T1000 (cell line): Measurements from ENCODE around the gene SMIM5.

ENCODE experiments used
- DNase-seq: peaks from one replicate; lab custom pipeline; 2025; ENCODE audit warnings: mixed read lengths; lab: John Stamatoyannopoulos, UW

SMIM5 gene

DNA sequence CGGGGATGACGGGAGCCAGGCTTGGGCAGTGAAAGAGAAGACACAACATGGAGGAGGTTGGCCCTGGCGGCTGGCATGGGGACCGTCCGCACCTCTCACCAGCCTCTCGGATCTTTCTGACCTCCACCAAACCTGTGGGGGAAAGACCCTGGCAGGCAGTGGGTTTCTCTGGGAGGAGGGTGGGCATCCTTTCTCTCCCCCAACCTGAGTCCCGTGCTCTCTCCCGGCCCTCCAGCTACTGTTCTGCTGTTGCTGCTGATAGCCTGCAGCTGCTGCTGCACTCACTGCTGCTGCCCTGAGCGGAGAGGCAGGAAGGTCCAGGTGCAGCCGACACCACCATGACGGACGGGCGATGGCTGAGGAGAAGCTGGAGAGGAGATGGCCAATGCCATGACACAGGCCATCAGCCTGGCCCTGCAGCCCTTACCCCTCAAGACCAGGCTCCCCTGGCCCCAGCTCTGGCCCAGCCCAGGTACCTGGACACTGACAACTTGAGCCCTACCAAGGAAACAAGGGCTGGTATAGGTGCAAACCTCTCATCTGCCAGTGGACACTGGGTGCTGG lies 7.4 kb downstream of the SMIM5 start:
- no peak for DNase-seq

DNA sequence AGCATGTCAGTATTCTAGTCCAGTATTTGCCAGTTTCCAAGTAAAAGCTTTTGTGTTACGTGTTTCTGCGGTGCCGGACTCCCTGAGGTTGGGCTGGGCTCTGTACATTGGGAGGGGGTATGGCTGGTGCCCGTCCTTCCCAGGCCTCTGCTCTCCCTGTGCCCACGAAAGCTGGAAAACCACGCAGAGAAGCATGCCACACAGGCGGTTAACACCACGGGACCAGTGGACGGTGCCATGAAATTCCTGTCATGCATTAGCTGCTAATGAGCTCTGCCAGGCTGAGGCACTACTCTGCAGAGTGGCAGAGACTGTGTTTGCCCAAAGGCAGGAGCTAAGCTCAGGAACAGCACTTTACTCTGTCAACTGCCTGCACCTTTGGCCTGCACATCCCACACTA lies 8.1 kb downstream of the SMIM5 start:
- DNase-seq, result no peak

- DNase-seq, result no peak
Measured at GRCh38 chr17:75642182-75642783, 9.0 kb downstream of the SMIM5 start.

DNA sequence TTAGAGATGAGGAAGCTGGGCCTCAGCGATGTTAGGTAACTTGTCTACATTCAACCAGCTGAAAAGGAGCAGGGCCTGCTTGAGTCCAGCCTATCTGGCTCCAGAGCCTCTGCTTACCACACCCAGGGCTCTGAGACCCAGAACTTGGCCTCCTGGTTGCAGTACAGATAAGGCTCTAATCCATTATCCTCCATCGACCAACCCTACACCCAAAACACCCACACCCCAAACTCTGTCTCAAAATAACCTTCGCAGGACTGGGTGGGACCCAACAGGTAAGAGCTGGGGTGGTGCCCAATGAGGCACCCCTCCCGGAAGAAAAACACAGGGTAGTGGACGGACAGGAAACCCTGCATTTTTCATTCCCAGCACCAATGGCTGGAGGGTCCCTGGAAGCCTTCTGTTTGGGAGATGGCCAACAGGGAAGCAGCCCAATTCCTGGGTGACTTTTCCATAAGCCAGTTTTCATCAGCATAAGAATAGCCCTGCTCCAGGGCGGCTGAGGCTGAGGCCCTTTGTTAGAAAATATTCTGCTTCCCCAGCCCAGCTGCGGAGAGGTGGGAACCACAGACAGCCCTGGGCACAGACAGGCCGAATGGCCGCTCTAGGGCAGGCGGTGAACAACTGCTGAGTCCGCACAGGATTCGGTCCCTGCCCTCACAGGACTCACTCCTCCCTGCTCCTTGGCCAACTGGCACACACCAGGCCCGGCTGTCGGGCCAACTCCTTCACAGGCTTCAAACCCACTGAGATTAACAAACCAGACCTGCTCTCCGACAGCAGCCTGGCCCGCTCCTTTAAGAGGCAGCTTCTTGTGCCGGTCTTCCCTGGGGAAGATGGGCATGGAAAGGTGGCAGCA lies 9.8 kb downstream of the SMIM5 start:
- DNase-seq, result no peak

DNA sequence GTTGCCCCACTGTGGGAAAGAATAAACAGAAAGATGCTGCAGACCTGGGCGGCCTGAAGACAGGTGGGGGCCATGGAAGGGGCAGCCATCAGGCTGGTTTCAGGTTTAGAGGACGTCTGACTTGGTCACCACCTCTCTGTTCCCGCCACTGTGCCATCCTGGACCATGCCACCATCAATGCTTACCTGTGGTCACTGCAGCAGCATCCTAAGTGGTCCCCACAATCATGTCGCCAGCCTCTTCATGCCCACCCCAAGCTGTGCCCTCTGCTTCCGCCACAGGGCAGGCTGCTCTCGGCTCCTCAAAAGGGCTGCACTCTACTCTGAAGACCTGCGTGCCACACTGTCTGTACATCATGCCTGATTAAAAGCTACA lies 10.4 kb downstream of the SMIM5 start:
- DNase-seq, result no peak

DNA sequence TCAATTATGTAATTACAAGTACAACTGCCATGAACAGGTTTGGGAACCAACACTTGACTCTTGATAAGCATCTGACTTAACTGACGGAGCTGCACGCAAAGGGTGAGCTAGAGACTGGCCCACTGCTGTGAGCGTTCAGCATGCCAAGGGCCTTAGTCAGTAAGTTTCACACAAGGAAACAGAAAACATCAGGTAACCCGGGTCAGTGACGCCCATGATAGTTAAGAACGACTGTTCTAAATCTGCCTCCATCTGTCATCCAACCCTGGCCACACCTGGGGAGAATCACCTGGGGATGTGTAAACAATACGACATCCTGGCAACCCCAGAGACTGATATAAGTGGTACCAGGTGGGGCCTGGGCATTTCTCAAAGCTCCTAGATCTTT lies 12.3 kb downstream of the SMIM5 start:
- DNase-seq, result no peak

DNA sequence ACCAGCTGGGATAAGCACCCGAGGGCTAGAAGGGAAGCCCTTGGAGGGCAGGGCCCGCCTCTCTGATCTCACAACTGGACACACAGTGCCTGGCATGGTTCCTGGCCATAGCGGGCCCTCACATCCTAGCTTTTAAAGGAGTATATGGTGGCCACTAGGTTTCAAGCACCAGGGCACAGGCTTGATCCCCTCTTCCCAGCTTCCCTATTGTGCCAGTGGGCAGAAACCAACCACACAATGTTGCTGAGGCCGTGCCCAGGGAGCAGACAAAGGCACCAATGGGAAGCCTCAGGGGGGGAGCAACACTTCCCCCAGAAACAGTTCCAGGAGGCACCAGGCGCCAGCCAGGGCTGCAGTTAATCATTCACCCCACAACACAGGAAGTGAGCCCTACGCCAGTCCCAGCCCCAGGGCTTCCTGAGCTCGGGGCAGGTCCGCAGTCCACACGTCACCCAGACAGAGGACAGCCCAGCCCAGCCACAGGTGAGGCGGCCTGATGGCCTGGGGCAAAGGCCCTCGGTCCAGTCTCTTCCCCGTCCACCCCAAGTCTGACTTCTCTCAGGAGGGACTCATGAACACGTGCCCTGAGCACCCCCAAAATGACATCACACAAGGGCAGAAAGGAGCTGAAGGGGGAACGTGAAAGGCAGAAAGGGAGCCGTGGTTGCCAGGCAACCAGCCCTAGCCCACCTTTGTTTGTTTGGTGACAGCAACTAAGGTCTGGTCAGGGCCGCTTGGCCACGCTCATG lies 12.8 kb downstream of the SMIM5 start:
- no peak for DNase-seq

DNA sequence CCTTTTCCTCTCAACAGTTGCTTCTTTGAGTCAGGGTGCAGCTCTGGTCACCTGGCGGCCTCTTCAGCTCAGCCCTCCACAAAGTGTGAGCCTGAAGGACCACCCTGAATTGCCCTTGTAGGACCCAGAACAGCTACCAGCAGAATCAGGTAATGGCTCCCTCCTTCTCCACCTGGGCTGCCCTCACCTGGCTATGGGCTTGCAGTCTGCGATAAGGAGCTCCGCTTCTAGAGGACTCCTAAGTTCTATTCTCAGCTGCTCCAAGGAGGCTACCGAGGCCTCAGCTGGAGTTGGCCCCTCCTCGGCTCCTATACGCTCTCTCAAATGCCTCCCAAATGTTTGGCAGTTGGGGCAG lies 13.4 kb downstream of the SMIM5 start:
- no peak for DNase-seq

DNA sequence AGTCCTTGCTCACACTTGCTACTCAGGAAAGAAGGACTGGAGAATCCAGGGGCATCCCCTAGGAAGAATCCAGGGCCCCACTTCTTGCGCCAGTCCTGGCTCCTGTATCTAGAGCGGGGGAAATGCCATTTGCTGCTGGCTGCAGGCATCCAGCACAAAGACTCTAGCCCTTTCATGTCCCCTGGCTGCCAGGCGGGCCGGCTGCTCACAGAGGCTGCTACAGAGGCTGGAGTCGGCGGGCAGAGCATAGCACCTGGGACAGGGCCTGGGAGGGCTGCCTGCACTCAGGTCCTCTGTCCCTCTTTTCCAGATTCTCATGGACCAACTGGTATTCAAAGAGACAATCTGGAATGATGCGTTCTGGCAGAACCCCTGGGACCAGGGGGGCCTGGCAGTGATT lies 13.8 kb downstream of the SMIM5 start:
- no peak for DNase-seq

DNA sequence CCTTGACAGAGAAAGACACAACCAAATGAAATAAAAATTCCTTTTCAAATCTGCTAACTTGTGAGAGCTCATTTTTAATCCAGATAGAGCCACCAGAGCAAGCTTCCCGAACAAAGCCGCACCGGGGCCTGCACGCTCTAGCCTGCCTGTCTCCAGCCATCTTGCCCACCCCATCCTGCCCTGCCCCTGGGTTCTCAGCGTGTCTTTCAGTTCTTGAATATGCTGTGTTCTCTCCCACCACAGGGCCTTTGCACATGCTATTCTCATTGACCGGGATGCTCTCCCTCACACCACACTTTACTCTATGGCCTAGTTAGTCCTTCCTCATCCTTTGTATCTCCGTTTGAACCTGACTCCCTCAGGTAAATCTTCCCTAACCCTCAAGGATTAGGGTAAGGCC lies 14.7 kb downstream of the SMIM5 start:
- DNase-seq, result no peak

GRCh38 chr17:75649687-75650086 lies 16.5 kb downstream of the SMIM5 start:
- no peak for DNase-seq

DNA sequence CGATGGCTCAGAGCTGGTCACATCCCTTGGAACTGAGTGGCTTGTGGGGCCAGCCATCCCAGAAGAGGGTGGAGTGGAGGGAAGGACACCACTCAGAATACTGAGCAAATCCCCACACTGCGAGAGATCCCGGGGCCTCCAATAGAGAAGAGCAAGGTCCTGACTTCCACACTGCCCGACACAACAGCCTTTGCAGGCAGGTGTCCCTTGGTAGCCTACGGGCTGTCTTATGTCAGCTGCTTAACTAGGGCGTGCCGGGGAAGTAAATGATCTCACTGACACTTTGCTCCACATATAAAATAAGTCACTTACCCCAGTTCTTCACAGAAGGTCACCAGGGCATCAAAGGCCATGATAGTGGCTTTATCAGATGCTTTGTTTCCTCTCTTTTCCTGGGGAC lies 17.6 kb downstream of the SMIM5 start:
- DNase-seq, result no peak

DNA sequence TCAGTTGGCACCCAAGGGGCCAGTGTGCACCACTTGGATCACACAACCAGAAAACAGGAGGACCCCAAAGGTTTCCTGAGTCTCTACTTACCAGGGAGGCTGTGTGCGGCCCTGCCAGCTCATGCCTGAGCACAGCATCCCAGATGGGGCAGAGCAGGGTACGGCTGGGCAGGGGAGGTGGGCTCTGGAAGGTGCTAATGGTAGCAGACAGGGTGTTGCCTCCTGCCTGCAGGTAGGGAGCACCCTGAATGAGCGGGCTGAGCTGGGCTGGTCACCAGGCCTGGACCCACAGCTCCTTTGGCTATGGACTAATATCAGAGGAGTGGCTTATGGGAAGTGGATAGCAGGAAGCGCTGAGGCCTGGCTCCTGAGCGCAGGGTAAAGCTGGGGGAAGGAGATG lies 19.1 kb downstream of the SMIM5 start:
- no peak for DNase-seq

- no peak for DNase-seq
Measured at GRCh38 chr17:75652934-75653549, 19.8 kb downstream of the SMIM5 start.

DNA sequence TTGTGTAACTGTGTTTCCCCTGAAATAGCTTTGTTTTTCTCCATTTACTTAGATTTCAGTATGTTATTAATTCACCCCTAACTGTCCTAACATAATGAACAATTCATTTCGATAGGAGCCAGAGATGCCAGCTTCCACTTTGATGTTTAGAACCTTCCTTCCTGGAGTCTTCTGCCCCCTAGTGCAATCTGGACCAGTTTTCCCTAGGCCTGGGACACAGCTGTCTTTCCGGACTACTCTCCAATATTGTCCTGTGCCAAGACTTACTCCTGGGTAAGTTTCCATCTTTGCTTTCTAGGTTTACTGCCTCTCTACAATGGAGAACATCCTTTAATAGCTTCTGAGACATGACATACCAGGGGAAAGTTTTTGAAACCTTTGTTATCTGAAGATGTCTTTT lies 20.9 kb downstream of the SMIM5 start:
- no peak for DNase-seq

DNA sequence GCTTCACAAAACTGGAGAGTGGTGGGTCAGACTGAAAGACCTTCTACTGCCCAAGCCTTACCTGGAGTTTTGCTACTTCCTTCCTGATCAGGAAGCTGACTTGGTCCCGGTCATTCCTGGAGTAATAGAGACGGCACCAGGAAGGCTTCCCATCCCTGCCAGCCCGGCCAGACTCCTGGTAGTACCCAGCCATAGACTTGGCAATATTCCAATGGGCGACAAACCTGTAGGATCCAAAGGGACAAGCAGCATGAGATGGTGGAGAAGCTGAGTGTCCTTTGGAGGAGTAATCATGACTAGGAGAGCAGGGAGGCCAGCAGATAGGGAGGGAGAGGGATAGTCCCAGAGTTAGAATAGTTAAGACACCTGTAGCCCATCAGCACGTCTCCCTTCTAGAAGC lies 25.0 kb downstream of the SMIM5 start:
- no peak for DNase-seq

- no peak for DNase-seq
Measured at GRCh38 chr17:75661531-75661930, 28.3 kb downstream of the SMIM5 start.

- no peak for DNase-seq
Measured at GRCh38 chr17:75662511-75662910, 29.3 kb downstream of the SMIM5 start.

- DNase-seq, result no peak
Measured at GRCh38 chr17:75664099-75664549, 30.9 kb downstream of the SMIM5 start.

- DNase-seq, result no peak
Measured at GRCh38 chr17:75665981-75666380, 32.7 kb downstream of the SMIM5 start.

- peak; percentile 96 for DNase-seq
Measured at GRCh38 chr17:75666959-75667790, 33.9 kb downstream of the SMIM5 start, which contains the start of the genes RECQL5 and SAP30BP. Gene RECQL5 (minus strand): TSS chr17:75667154. CDS start chr17:75666557, 597 bp downstream. Gene SAP30BP (plus strand): TSS chr17:75667338. CDS start chr17:75667373, 35 bp downstream.
